K562 (cell line): ENCODE data around the gene MCCD1. TPM values are rescaled to one million over a fixed set of nuclear protein-coding genes. Genes with fewer than 3 reads are reported as not detected.

Experiments
- ADNP ChIP-seq: fragments of 200-800 bp; sonication (Bioruptor generic); IDR thresholded peaks from 2 replicates; pipeline ENCODE4 v1.6.1; 2016; ENCODE audit warnings: missing genetic modification characterization, missing compliant biosample characterization
- BHLHE40 ChIP-seq: IDR thresholded peaks from 2 replicates; pipeline ENCODE4 v1.6.1; 2011; ENCODE audit warnings: low read length, improper control_type of control experiment
- CEBPB ChIP-seq: fragments of 450-650 bp; IDR thresholded peaks from 2 replicates; pipeline ENCODE4 v1.6.1; 2016; ENCODE audit warnings: missing genetic modification characterization, missing compliant biosample characterization
- CTBP1 ChIP-seq: fragments of 450-650 bp; IDR thresholded peaks from 2 replicates; pipeline ENCODE4 v1.6.1; 2016; ENCODE audit warnings: borderline replicate concordance
- FOS ChIP-seq: IDR thresholded peaks from 3 replicates; pipeline ENCODE4 v1.6.1; 2011; ENCODE audit not compliant: insufficient read length; ENCODE audit errors: extremely low read depth
- HIVEP1 ChIP-seq: fragments of 250-450 bp; sonication (Bioruptor Pico); IDR thresholded peaks from 2 replicates; pipeline ENCODE4 v1.4.0; 2020; ENCODE audit warnings: mild to moderate bottlenecking
- LEF1 ChIP-seq: fragments of 450-650 bp; IDR thresholded peaks from 2 replicates; pipeline ENCODE4 v1.6.1; 2016; ENCODE audit warnings: mild to moderate bottlenecking
- MCM7 ChIP-seq, 2 experiments: fragments of 450-650 bp; IDR thresholded peaks; 2 replicates each; pipeline ENCODE4 v1.6.1; 2016 to 2018
- MTA3 ChIP-seq: fragments of 450-650 bp; formaldehyde crosslinking; IDR thresholded peaks from 2 replicates; pipeline ENCODE4 v1.6.1; 2017; ENCODE audit warnings: mild to moderate bottlenecking, borderline replicate concordance
- PHF20 ChIP-seq: fragments of 450-650 bp; IDR thresholded peaks from 2 replicates; pipeline ENCODE4 v1.6.1; 2018; ENCODE audit not compliant: partially characterized antibody
- RFX7 ChIP-seq: fragments of 250-450 bp; sonication (Bioruptor Pico); IDR thresholded peaks from 2 replicates; pipeline ENCODE4 v1.5.1; 2021; ENCODE audit warnings: mild to moderate bottlenecking
- SAP30 ChIP-seq: fragments of 200-600 bp; sonication (generic); IDR thresholded peaks from 2 replicates; pipeline ENCODE4 v1.6.1; 2012; ENCODE audit warnings: borderline replicate concordance, low read depth, mild to moderate bottlenecking, moderate library complexity, low read length, control low read depth, inconsistent platforms; ENCODE audit not compliant: insufficient read depth, poor library complexity, severe bottlenecking
- SNIP1 ChIP-seq: fragments of 450-650 bp; IDR thresholded peaks from 2 replicates; pipeline ENCODE4 v1.7.1; 2017; ENCODE audit warnings: low read depth, mild to moderate bottlenecking
- TARDBP ChIP-seq: fragments of 450-650 bp; IDR thresholded peaks from 2 replicates; pipeline ENCODE4 v1.6.1; 2016
- TEAD4 ChIP-seq, 2 experiments: sonication (generic) in 1 of 2; formaldehyde crosslinking in 1 of 2; IDR thresholded peaks; 2 replicates each; pipeline versions ENCODE4 v1.6.1 to v1.8.0; 2012 to 2022; ENCODE audit warnings: borderline replicate concordance in 1 of 2, inconsistent platforms in 1 of 2, low read length in 1 of 2, mild to moderate bottlenecking in 1 of 2, missing genetic modification reagents in 1 of 2
- ZFP1 ChIP-seq: fragments of 450-650 bp; formaldehyde crosslinking; IDR thresholded peaks from 2 replicates; pipeline ENCODE4 v1.4.0; 2020; ENCODE audit warnings: mild to moderate bottlenecking, mixed read lengths
- ZNF561 ChIP-seq: fragments of 450-650 bp; formaldehyde crosslinking; conservative IDR thresholded peaks from 2 replicates; pipeline ENCODE4 v1.4.0; 2020; ENCODE audit warnings: mild to moderate bottlenecking, moderate library complexity
- ZNF644 ChIP-seq: fragments of 200-800 bp; sonication (Bioruptor generic); IDR thresholded peaks from 2 replicates; pipeline ENCODE4 v1.6.1; 2016; ENCODE audit warnings: low read depth, missing genetic modification characterization, missing compliant biosample characterization
- polyA plus RNA-seq, 8 experiments: library from polyadenylated mRNA; depleted of rRNA in 4 of 8; stranded (reverse) in 5 of 8; unstranded in 3 of 8; fragments of >200 nt; fragmentation: Nextera tagmentation in 2 of 8; fragmentation: Illumina TruSeq in 1 of 8; extraction: Ambion mirVana in 2 of 8; extraction: Trizol in 1 of 8; gene quantifications; 2 replicates each; pipeline versions ENCODE4 v1.2.1 to v1.2.3, GENCODE V29; 2011 to 2014; ENCODE audit warnings: inconsistent platforms in 1 of 8, missing spikeins in 1 of 8
- total RNA-seq, 7 experiments: library from RNA; depleted of rRNA in 6 of 7; stranded (reverse); fragments of >200 nt in 6 of 7; fragmentation: Illumina TruSeq in 2 of 7; extraction: Trizol in 2 of 7; gene quantifications; 2 replicates each; pipeline versions ENCODE4 v1.2.1 to v1.2.3, GENCODE V29; 2011 to 2021; ENCODE audit warnings: low replicate concordance in 1 of 7
- TF ChIP-seq, protein P1 (sequence below): sonication (generic); formaldehyde crosslinking; IDR thresholded peaks from 2 replicates; pipeline ENCODE4 v1.8.0; 2023; ENCODE audit warnings: missing genetic modification reagents, mild to moderate bottlenecking, borderline replicate concordance
- TF ChIP-seq, protein P2 (sequence below): fragments of 450-650 bp; IDR thresholded peaks from one replicate; pipeline ENCODE4 v1.6.1; 2018; ENCODE audit warnings: mild to moderate bottlenecking, moderate library complexity; ENCODE audit not compliant: partially characterized antibody
- TF ChIP-seq, protein P3 (sequence below): sonication (generic); formaldehyde crosslinking; IDR thresholded peaks from 2 replicates; pipeline ENCODE4 v1.8.1; 2022; ENCODE audit warnings: missing genetic modification reagents

Gene MCCD1
- total and polyA plus RNA-seq, 9 of the 15 experiments (the other 6 are each of a cell fraction or from before 2014, with no cell fraction given), result not detected

DNA sequence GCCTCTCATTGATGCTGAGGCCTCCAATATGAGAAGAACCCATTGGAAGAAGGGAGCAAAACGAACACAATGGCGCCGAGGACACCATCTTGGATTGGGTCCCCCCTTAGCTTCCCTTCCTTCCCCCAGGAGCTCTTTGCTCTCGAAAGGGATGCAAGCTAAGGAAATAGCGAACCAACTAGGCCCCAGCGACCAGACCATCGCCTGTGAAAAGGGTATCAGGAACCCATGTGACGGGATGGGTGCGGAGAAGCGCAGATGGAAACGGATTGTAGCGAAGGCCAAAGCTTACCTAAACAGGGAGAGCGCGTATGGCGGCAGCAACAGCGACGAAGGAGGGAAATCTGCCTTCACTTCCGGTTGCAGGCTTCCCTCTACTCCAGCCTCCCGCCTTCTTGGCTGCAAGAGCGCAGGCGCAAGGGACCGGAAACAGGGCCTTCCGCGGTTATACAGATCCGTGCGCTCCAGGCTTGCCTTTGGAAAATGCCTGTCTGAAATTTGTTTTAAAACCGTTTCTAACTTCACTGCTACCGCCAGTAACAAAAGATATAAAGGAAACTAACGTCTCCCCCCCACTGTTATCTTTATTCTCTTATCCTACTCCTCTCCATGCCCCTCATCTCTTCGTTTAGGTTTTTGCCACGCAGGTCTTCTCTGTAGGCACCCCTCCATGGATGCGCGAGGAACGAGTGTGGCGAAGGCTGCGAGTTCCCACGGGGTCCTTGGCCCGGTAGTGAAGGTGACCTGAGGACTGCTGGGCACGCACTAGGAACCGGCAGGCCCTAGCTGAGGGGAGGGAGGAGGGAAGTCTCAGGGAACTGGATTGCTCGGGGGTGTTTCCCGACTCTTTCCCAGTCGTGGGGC is 13.1 kb downstream of the MCCD1 start, which contains the start of gene DDX39B (continued):
- TF ChIP-seq, protein P1, sequence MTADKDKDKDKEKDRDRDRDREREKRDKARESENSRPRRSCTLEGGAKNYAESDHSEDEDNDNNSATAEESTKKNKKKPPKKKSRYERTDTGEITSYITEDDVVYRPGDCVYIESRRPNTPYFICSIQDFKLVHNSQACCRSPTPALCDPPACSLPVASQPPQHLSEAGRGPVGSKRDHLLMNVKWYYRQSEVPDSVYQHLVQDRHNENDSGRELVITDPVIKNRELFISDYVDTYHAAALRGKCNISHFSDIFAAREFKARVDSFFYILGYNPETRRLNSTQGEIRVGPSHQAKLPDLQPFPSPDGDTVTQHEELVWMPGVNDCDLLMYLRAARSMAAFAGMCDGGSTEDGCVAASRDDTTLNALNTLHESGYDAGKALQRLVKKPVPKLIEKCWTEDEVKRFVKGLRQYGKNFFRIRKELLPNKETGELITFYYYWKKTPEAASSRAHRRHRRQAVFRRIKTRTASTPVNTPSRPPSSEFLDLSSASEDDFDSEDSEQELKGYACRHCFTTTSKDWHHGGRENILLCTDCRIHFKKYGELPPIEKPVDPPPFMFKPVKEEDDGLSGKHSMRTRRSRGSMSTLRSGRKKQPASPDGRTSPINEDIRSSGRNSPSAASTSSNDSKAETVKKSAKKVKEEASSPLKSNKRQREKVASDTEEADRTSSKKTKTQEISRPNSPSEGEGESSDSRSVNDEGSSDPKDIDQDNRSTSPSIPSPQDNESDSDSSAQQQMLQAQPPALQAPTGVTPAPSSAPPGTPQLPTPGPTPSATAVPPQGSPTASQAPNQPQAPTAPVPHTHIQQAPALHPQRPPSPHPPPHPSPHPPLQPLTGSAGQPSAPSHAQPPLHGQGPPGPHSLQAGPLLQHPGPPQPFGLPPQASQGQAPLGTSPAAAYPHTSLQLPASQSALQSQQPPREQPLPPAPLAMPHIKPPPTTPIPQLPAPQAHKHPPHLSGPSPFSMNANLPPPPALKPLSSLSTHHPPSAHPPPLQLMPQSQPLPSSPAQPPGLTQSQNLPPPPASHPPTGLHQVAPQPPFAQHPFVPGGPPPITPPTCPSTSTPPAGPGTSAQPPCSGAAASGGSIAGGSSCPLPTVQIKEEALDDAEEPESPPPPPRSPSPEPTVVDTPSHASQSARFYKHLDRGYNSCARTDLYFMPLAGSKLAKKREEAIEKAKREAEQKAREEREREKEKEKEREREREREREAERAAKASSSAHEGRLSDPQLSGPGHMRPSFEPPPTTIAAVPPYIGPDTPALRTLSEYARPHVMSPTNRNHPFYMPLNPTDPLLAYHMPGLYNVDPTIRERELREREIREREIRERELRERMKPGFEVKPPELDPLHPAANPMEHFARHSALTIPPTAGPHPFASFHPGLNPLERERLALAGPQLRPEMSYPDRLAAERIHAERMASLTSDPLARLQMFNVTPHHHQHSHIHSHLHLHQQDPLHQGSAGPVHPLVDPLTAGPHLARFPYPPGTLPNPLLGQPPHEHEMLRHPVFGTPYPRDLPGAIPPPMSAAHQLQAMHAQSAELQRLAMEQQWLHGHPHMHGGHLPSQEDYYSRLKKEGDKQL, result peak; percentile 88; the same call in 1 of the 2 replicates
- TF ChIP-seq CTBP1, result peak; percentile 75
- peak; percentile 13 for TF ChIP-seq TEAD4 (IDR thresholded peaks at IDR 0.05; ENCODE audit: low read length)
- TF ChIP-seq TEAD4 (CRISPR knock-in tag; IDR thresholded peaks at IDR 0.05; ENCODE audit: borderline replicate concordance), result no peak
- TF ChIP-seq LEF1, result peak; percentile 70
- TF ChIP-seq HIVEP1 (CRISPR knock-in tag), result peak; percentile 30; the same call in 1 of the 2 replicates
- TF ChIP-seq ZNF561 (CRISPR knock-in tag), result no peak
- TF ChIP-seq, protein P2, sequence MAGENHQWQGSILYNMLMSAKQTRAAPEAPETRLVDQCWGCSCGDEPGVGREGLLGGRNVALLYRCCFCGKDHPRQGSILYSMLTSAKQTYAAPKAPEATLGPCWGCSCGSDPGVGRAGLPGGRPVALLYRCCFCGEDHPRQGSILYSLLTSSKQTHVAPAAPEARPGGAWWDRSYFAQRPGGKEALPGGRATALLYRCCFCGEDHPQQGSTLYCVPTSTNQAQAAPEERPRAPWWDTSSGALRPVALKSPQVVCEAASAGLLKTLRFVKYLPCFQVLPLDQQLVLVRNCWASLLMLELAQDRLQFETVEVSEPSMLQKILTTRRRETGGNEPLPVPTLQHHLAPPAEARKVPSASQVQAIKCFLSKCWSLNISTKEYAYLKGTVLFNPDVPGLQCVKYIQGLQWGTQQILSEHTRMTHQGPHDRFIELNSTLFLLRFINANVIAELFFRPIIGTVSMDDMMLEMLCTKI, result no peak
- peak; percentile 97 for TF ChIP-seq TARDBP
- peak; percentile 93 for TF ChIP-seq MTA3
- TF ChIP-seq RFX7 (CRISPR knock-in tag), result no peak
- TF ChIP-seq ADNP (tag), result no peak
- TF ChIP-seq MCM7 (IDR thresholded peaks at IDR 0.05), result no peak
- TF ChIP-seq PHF20, result peak; percentile 97
- TF ChIP-seq CEBPB, result no peak
- TF ChIP-seq ZNF644, result 0 out of 2 replicates have a peak, but pooled peaks have one; percentile 44
- TF ChIP-seq ZFP1 (CRISPR knock-in tag), result peak; percentile 45; the same call in 1 of the 2 replicates
- no peak for TF ChIP-seq FOS
- TF ChIP-seq BHLHE40, result peak; percentile 68; the same call in 1 of the 2 replicates
- TF ChIP-seq SNIP1, result no peak
- peak; percentile 53 for TF ChIP-seq SAP30
- TF ChIP-seq, protein P3, sequence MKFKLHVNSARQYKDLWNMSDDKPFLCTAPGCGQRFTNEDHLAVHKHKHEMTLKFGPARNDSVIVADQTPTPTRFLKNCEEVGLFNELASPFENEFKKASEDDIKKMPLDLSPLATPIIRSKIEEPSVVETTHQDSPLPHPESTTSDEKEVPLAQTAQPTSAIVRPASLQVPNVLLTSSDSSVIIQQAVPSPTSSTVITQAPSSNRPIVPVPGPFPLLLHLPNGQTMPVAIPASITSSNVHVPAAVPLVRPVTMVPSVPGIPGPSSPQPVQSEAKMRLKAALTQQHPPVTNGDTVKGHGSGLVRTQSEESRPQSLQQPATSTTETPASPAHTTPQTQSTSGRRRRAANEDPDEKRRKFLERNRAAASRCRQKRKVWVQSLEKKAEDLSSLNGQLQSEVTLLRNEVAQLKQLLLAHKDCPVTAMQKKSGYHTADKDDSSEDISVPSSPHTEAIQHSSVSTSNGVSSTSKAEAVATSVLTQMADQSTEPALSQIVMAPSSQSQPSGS (CRISPR knock-in tag), result no peak
